GM13977 (cell line): ENCODE results near the gene SPTBN5.

Source experiments
- DNase-seq: peaks from one replicate; pipeline ENCODE4 v3.0.0; 2012; ENCODE audit warnings: low spot score
- CTCF ChIP-seq: IDR thresholded peaks from 2 replicates; pipeline ENCODE4 v1.5.1; 2012; ENCODE audit warnings: mild to moderate bottlenecking, control low read depth; ENCODE audit not compliant: insufficient read depth; ENCODE audit errors: extremely low read depth, missing control alignments
- in situ Hi-C: fragments of 300-500 bp; cut with MboI; formaldehyde crosslinking; loops from one replicate; pipeline ENCODE4 v1.12.0; 2022; ENCODE audit warnings: low sequenced_read_pairs, low pct_unique_long_range_greater_than_20kb, mixed read lengths, inconsistent platforms; ENCODE audit not compliant: unreplicated experiment

Gene SPTBN5

GRCh38 chr15:41882689-41883483 is 11.0 kb downstream of the SPTBN5 start:
- TF ChIP-seq CTCF: no peak
- in situ Hi-C loops: no loop called here
- no peak for DNase-seq

GRCh38 chr15:41881920-41882688 is 11.7 kb downstream of the SPTBN5 start:
- in situ Hi-C loops: no loop called here
- no peak for TF ChIP-seq CTCF
- no peak for DNase-seq

- TF ChIP-seq CTCF: no peak
- in situ Hi-C loops: no loop called here
- DNase-seq: no peak
Observed at GRCh38 chr15:41881550-41881919, 12.3 kb downstream of the SPTBN5 start.

- no peak for DNase-seq
- TF ChIP-seq CTCF: no peak
Observed at GRCh38 chr15:41881086-41881485, 12.8 kb downstream of the SPTBN5 start.

GRCh38 chr15:41880156-41880877 is 13.5 kb downstream of the SPTBN5 start:
- TF ChIP-seq CTCF: no peak
- in situ Hi-C loops: no loop called here

More at GRCh38 chr15:41881086-41881485, 12.8 kb downstream of the SPTBN5 start:
- in situ Hi-C loops: no loop called here

GRCh38 chr15:41879321-41879845 is 14.5 kb downstream of the SPTBN5 start:
- no peak for TF ChIP-seq CTCF
- DNase-seq: no peak
- in situ Hi-C loops: no loop called here

More at GRCh38 chr15:41880156-41880877, 13.5 kb downstream of the SPTBN5 start:
- DNase-seq: no peak
